Gastroesophageal sphincter (tissue), 3 donors: ENCODE measurements around the gene S100A14.

ENCODE experiments used
- CTCF ChIP-seq, 4 experiments: fragments of 200-600 bp in 2 of 4; fragments of 450-650 bp in 2 of 4; sonication (generic) in 1 of 4; IDR thresholded peaks; one replicate each; pipeline ENCODE4 v1.5.1; 2017 to 2019; ENCODE audit warnings: antibody characterized with exemption in 4 of 4, mild to moderate bottlenecking in 2 of 4, moderate library complexity in 2 of 4
- EP300 ChIP-seq: sonication (generic); formaldehyde crosslinking; IDR thresholded peaks from one replicate; pipeline ENCODE4 v1.6.1; 2017; ENCODE audit warnings: antibody characterized with exemption, mild to moderate bottlenecking
- POLR2A ChIP-seq, 2 donors: fragments of 450-650 bp; IDR thresholded peaks; one replicate each; pipeline ENCODE4 v1.6.1; 2017; ENCODE audit warnings: antibody characterized with exemption in 2 of 2, mild to moderate bottlenecking in 2 of 2, moderate library complexity in 1 of 2
- POLR2AphosphoS5 ChIP-seq: sonication (generic); formaldehyde crosslinking; IDR thresholded peaks from one replicate; pipeline ENCODE4 v1.6.1; 2017; ENCODE audit warnings: antibody characterized with exemption

- TF ChIP-seq CTCF (IDR thresholded peaks at IDR 0.05) (no peak), POLR2A (IDR thresholded peaks at IDR 0.05) (no peak), POLR2AphosphoS5 (no peak), EP300 (no peak)
These were observed 13.8 kb upstream of the S100A14 start for GRCh38 chr1:153629971-153630370.
